Left colon (tissue), 2 donors: ENCODE measurements around the gene NCOA6. TPM values are rescaled to one million over a fixed set of nuclear protein-coding genes. Genes with fewer than 3 reads are reported as not detected.

Experiments
- ATAC-seq: fragments of 200-7000 bp; cut with Tn5 transposase; one replicate; pipeline ENCODE4 v1.9.1; 2020; ENCODE audit warnings: mild to moderate bottlenecking, moderate library complexity
- DNase-seq, 2 donors: peaks; one replicate each; pipeline ENCODE4 v3.0.0-alpha.2; 2020
- intact Hi-C, 2 donors: fragments of 100-400 bp; cut with DNase I in 1 of 2; cut with micrococcal nuclease in 1 of 2; formaldehyde crosslinking; loops; one replicate each; pipeline versions ENCODE4 v1.11.2 to v1.14.0; 2022; cut with DNase I, micrococcal nuclease
- total RNA-seq, 2 donors: library from RNA; stranded (reverse); fragmentation: NEBNext Ultra II Directional; extraction: Animal tissue kit (Norgen Biotek cat#: 25700); gene quantifications; one replicate each; pipeline ENCODE4 v1.2.1, GENCODE V29; 2021
- donor health status: DM: no; HTN: no; CAD: no.
- donor health status: DM: yes; HTN: yes; CAD: no.

NCOA6 gene
- total RNA-seq, 2 donors from 2014 or later = 36.1 to 40.0 TPM

GRCh38 chr20:34689486-34689885 lies 136.0 kb downstream of the NCOA6 start:
- no peak for DNase-seq
- intact Hi-C loops = no loop called here
- ATAC-seq = peak; percentile 77

- ATAC-seq (no peak), DNase-seq (no peak)
- intact Hi-C loops = no loop called here
Observed at GRCh38 chr20:34683667-34684066, 141.8 kb downstream of the NCOA6 start.

- ATAC-seq (no peak), DNase-seq (no peak)
- intact Hi-C loops = no loop called here
Observed at GRCh38 chr20:34680586-34681175, 144.8 kb downstream of the NCOA6 start.

- ATAC-seq = peak; percentile 97
- DNase-seq = peak; percentile 95 to 97
- intact Hi-C loops = no loop called here
Observed at GRCh38 chr20:34676642-34677373, 148.6 kb downstream of the NCOA6 start, which contains the start of gene PIGU. TSS of gene PIGU (minus strand) at chr20:34677092. CDS start at chr20:34677085, 7 bp downstream.

DNA sequence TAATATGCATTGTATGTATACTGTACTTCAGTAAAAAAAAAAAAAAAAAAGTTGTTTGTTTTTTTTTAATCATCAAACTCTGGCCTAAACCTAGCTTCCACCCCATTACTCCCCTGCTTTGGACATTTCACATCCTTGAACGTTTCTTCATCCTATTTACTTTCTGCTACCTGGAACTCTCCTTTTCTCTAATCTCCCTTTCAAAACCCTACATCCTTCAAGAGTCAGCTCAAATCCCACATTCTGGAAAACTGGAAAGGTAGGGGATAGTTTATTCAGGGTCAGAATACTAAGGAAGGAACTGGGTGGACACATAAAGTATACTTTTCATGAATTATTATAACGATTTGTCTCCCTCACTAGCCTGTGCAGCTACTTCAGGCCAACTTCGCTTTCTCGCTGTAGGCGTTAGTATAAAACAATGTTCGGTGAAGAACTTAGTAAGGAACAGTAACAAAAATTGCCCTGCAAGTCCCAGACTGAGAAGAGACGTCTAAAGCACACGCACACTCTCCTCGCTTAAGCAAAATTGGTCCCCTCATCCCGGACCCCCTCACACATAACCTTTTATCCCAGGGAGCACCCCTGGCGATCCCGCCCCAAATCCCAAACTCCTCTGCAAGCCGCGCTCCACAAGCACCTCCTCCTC lies 149.3 kb downstream of the NCOA6 start:
- intact Hi-C loops = no loop called here
- ATAC-seq = peak; percentile 2

GRCh38 chr20:34675561-34675960 lies 149.9 kb downstream of the NCOA6 start:
- no peak for DNase-seq
- intact Hi-C loops = no loop called here
- ATAC-seq = no peak

More for the DNA sequence above, 149.3 kb downstream of the NCOA6 start:
- DNase-seq = no peak

- ATAC-seq (no peak), DNase-seq (no peak)
- intact Hi-C loops = no loop called here
Observed at GRCh38 chr20:34673412-34673811, 152.0 kb downstream of the NCOA6 start.

DNA sequence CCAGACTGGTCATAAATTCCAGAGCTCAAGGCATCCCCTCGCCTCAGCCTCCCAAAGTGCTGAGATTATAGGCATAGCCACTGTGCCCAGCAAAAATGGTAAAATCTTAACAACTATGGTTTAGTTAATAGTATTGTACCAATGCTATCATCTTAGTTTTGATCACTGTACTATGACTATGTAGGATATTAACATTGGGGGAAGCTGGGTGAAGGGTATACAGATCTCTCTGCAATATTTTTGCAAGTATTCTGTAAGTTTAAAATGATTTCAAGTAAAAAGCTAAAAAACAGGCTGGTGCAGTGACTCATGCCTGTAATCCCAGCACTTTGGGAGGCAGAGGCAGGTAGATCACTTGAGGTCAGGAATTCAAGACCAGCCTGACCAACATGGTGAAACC lies 156.4 kb downstream of the NCOA6 start:
- ATAC-seq = no peak
- no peak for DNase-seq
- intact Hi-C loops = no loop called here

Other genes with a start within 250 kb of the NCOA6 start
- gene PIGU, start 148.6 kb downstream of the NCOA6 start, total RNA-seq = 10 to 100 TPM; 20.7 to 26.4 TPM
- 100 to 1,000 TPM in 1 of 2 donors, 10 to 100 TPM in 1; 72.9 to 111 TPM for gene TP53INP2, start 121.3 kb downstream of the NCOA6 start, total RNA-seq
- 10 to 100 TPM; 20.5 to 22.5 TPM for gene GGT7, start 47.2 kb upstream of the NCOA6 start, total RNA-seq
- gene ACSS2, start 51.0 kb upstream of the NCOA6 start, total RNA-seq = 100 to 1,000 TPM; 343 to 383 TPM
- gene GSS, start 130.2 kb upstream of the NCOA6 start, total RNA-seq = 100 to 1,000 TPM in 1 of 2 donors, 10 to 100 TPM in 1; 72.5 to 112 TPM
- 1 to 10 TPM; 1.2 to 1.3 TPM for gene MYH7B, start 130.2 kb upstream of the NCOA6 start, total RNA-seq